OCI-LY1 (cell line): ENCODE measurements around the gene CDKN2B.

ENCODE experiments used
- CTCF ChIP-seq: fragments of 200-600 bp; sonication (generic), shearing (Covaris generic); IDR thresholded peaks from 2 replicates; pipeline ENCODE4 v1.5.1; 2017; ENCODE audit warnings: mild to moderate bottlenecking, antibody characterized with exemption, low read length, moderate library complexity, mixed read lengths
- EZH2 ChIP-seq: fragments of 200-600 bp; sonication (generic), shearing (Covaris generic); IDR thresholded peaks from 2 replicates; pipeline ENCODE4 v1.8.0; 2017; ENCODE audit warnings: borderline replicate concordance, mixed run types, mild to moderate bottlenecking, antibody characterized with exemption, low read length, moderate library complexity, mixed read lengths

DNA sequence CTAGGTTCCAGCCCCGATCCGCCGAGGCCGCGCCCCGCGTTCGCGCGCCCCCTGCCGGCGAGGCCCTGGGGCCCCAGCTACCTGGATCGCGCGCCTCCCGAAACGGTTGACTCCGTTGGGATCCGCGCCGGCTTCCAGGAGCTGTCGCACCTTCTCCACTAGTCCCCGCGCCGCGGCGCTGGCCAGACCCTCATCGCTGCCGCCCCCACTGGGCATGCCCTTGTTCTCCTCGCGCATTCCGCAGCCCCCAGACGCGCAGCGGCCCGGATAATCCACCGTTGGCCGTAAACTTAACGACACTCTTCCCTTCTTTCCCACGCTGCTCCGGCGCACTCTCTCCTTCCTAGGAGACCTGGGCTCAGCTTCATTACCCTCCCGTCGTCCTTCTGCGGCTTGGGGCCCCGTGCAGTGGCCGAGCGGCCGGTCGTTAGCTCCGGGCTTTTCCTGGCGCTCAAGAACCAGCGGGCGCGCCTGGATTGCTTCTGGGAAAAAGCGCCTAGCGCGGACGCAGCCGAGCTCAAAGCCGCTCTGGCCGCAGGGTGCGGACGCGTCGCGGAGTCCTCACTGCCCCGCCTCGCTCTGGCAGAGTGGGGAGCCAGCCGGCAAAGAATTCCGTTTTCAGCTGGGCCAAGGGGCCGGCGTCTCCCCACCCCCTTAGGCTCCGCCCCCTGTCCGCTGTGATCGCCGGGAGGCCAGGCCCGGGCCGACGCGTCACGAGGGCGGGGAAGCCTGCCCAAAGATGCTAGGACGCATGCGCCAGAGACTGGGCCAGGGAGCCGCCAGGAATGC lies at the start of gene CDKN2B:
- TF ChIP-seq CTCF (peak; percentile 92), EZH2 (no peak)
